AG09319 (cell line): Measurements from ENCODE around the gene TMCC1.

Experiments
- DNase-seq: peaks from one replicate; pipeline ENCODE4 v3.0.0-alpha.2; 2010; ENCODE audit warnings: low read depth; ENCODE audit errors: extremely low read depth
- TF ChIP-seq, protein P1 (sequence below): IDR thresholded peaks from 2 replicates; pipeline ENCODE4 v1.5.1; 2011; ENCODE audit warnings: low read depth, mild to moderate bottlenecking, inconsistent platforms, low read length, moderate library complexity

TMCC1 gene

DNA sequence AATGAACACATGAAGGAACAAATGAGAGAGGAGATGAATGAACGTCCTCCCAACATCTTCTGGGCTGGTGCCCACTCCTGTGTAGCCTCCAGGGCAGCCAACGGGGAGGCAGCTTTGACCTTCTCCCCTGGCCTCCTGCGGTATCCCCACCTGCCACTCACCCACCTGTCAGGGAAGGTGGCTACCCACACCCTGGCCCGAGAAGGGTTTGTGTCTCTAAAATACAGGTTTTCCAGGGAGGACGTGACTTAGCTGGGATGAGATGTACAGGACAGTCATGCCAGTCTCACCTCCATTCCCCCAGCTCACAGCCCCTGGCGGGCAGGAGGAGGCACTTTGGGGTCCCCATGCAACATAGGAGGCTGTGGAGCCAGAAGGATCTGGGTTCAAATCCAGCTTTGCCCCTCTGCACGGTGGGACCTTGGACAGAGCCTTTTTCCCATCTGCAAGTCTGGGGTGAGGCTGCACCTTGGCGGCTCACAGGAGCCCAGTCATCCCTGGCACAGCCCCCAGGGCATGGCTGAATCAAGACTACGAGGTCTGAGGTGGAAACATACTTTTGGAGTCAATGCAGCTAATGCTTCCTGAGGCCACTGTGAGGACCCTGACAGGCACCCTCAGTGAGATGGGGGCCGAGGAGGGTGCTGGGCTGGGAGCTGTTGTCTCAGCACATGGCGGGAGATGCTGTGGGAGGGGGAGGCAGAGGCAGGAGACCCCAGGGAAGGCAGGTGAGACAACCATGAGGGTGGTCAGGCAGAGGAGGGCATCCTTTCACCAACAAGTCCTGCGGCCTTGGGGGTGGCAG, 275.9 kb downstream of the TMCC1 start:
- TF ChIP-seq, protein P1, sequence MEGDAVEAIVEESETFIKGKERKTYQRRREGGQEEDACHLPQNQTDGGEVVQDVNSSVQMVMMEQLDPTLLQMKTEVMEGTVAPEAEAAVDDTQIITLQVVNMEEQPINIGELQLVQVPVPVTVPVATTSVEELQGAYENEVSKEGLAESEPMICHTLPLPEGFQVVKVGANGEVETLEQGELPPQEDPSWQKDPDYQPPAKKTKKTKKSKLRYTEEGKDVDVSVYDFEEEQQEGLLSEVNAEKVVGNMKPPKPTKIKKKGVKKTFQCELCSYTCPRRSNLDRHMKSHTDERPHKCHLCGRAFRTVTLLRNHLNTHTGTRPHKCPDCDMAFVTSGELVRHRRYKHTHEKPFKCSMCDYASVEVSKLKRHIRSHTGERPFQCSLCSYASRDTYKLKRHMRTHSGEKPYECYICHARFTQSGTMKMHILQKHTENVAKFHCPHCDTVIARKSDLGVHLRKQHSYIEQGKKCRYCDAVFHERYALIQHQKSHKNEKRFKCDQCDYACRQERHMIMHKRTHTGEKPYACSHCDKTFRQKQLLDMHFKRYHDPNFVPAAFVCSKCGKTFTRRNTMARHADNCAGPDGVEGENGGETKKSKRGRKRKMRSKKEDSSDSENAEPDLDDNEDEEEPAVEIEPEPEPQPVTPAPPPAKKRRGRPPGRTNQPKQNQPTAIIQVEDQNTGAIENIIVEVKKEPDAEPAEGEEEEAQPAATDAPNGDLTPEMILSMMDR = no peak
- no peak for DNase-seq

DNA sequence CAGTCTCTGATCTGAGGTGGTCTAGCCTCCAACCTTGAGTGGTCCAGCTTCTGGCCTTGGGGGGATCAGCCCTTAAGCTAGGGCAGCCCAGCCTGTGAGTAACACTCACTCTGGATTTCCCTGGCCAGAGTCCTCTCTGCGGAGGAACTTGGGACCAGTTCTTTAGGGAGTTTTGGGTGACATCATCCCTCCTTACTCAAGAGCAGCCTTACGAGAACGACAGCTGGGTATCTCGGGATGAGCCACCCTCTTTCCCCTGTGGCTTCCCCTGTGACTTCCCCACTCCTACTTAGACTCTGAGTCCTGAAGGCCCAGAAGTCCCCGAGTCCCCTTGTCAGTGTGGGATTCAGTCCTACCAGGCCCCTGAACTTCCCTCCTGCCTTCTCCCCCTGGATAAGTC, 276.8 kb downstream of the TMCC1 start:
- TF ChIP-seq, protein P1 = no peak
- DNase-seq = no peak

DNA sequence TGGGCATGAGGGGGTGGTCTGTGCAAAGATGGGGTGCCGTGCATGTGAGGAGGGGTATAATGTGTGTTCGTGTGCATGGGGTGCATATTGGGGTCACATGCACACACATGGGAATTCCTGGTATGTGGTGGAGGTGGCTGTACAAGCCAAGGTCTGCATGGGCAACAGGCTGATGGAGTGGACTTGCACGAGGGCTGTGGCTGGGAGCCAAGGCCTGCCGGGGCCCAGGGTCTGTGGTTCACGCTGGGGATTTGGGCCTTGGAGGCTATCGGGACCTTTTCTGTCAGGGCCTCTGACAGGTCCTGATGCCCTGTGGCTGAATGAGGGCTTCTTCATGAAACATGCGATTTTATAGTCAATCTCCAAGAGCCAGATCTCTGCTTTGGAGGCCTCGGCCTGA, 277.2 kb downstream of the TMCC1 start:
- no peak for DNase-seq
- TF ChIP-seq, protein P1 = no peak

DNA sequence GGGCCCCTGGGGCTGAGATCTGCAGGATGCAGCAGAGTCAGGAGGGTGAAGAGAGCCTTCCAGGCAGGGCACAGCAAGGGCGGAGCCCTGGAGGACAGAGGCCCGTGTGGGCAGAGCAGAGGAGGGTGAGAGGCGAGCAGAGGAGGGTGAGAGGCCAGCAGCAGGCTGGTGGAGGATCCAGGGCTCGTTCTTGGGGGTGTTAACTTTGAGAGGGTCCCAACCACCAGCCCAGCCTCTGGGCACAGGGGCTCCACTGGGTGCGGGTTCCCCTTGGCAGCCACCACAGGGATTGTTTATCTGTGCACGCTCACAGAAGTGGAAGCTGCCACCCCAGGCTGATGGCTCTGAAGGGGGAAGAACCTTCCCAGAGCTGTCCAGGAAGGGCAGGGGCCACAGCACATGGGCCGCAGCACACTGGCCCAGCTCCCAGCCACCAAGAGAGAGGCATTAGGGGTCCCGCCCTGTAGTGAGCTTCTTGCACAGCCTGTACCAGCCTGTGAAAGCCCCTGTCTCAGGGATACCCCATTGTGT, 277.7 kb downstream of the TMCC1 start:
- TF ChIP-seq, protein P1 = no peak
- DNase-seq = no peak

DNA sequence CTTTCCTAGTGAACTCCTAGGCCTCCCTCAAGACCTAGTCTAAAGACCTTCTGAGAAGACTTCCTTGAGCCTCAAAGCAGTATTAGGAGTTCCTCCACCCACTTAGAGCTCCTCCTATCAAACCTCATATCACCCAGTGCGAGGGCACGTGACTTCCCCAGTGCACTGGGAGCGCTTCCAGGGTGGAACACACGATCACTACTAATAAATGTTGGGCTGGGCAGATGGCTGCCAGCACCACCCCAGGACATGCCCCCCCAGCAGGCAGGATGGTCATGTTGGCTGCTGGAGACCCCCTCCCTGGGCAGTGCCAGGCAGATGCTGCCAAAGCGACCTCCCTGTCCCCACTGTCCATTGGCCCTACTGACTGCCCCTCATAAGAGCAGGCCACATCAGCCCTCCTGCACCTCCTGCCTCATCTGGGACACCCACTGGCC, 278.6 kb downstream of the TMCC1 start:
- TF ChIP-seq, protein P1 = no peak
- DNase-seq = no peak

DNA sequence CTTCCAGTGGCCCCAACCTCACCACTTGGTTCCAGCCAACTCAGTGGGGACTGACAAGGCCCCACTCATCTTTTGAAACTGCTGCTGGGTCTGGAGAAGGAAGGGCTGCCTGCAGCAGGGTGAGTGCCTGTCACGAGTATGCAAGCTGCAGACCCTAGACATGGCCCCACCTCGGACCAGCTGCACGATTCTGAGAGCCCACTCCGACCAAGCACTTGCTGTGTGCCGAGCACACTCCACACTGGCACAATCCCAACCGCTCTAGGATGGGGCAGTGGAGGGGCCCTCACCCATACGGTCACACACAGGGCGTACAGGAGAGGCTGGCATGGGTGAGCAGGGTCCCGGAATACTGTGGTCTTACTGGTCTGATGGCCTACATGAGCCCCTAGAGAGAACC, 279.1 kb downstream of the TMCC1 start:
- TF ChIP-seq, protein P1 = no peak
- no peak for DNase-seq

DNA sequence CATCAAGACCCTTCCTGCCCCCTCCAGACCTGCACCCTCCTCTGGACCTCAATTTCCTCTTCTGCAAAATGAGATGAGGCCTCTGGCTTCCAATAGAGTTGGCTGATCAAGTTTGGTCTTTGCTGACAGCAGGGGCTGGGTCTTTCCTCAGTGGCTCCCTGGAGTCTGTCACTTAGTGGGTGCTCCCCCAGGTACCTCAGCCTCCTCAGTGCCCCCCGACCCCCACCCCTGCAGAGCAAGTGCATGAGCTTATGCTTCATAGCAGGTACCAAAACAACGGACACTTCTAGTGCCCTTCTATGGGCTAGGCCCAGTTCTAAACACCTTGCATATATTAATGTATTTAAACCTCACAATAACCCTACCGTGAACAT, 280.2 kb downstream of the TMCC1 start:
- TF ChIP-seq, protein P1 = no peak
- DNase-seq = no peak
